GM23248 (cell line): ENCODE measurements around the gene NEMP2. TPM values are rescaled to one million over a fixed set of nuclear protein-coding genes. Genes with fewer than 3 reads are reported as not detected.

Source experiments
- DNase-seq: peaks from one replicate; pipeline ENCODE4 v3.0.0-alpha.2; 2015
- H2AFZ ChIP-seq: fragments of 200-600 bp; sonication (generic); 2 replicates; pipeline ENCODE4 v1.6.1; 2016; ENCODE audit warnings: antibody characterized with exemption
- H3F3A ChIP-seq: fragments of 200-600 bp; sonication (generic); 2 replicates; pipeline ENCODE4 v1.6.1; 2016; ENCODE audit warnings: mild to moderate bottlenecking, antibody characterized with exemption, mixed run types; ENCODE audit not compliant: insufficient read depth
- H3K27ac ChIP-seq: fragments of 200-600 bp; sonication (generic); 2 replicates; pipeline ENCODE4 v1.5.1; 2016; ENCODE audit warnings: mild to moderate bottlenecking
- H3K27me3 ChIP-seq: fragments of 200-600 bp; sonication (generic); replicated peaks from 2 replicates; pipeline ENCODE4 v1.6.1; 2016; ENCODE audit warnings: mild to moderate bottlenecking; ENCODE audit not compliant: insufficient read depth
- H3K36me3 ChIP-seq: fragments of 200-600 bp; sonication (generic); 2 replicates; pipeline ENCODE4 v1.6.1; 2016; ENCODE audit warnings: low read depth, mild to moderate bottlenecking
- H3K4me1 ChIP-seq: fragments of 200-600 bp; sonication (generic); 2 replicates; pipeline ENCODE4 v1.6.1; 2016; ENCODE audit warnings: mild to moderate bottlenecking; ENCODE audit not compliant: insufficient read depth
- H3K4me2 ChIP-seq: fragments of 200-600 bp; sonication (generic); one replicate; pipeline ENCODE4 v1.6.1; 2016; ENCODE audit warnings: mild to moderate bottlenecking; ENCODE audit not compliant: unreplicated experiment
- H3K4me3 ChIP-seq: fragments of 200-600 bp; sonication (generic); 2 replicates; pipeline ENCODE4 v1.5.1; 2016; ENCODE audit warnings: mild to moderate bottlenecking
- H3K79me2 ChIP-seq: fragments of 200-600 bp; sonication (generic); 2 replicates; pipeline ENCODE4 v1.6.1; 2016; ENCODE audit warnings: mild to moderate bottlenecking; ENCODE audit not compliant: insufficient read depth
- H3K9ac ChIP-seq: fragments of 200-600 bp; sonication (generic); 2 replicates; pipeline ENCODE4 v1.6.1; 2016; ENCODE audit warnings: mild to moderate bottlenecking
- H3K9me2 ChIP-seq: fragments of 200-600 bp; sonication (generic); 2 replicates; pipeline ENCODE4 v1.6.1; 2016; ENCODE audit warnings: mixed run types, mild to moderate bottlenecking, moderate library complexity; ENCODE audit not compliant: insufficient read depth
- H3K9me3 ChIP-seq: fragments of 200-600 bp; sonication (generic); one replicate; pipeline ENCODE4 v1.6.1; 2017; ENCODE audit warnings: low read depth
- H4K20me1 ChIP-seq: fragments of 200-600 bp; sonication (generic); 2 replicates; pipeline ENCODE4 v1.6.0; 2016; ENCODE audit not compliant: insufficient read depth
- EZH2 ChIP-seq: fragments of 200-600 bp; sonication (generic); IDR thresholded peaks from 2 replicates; pipeline ENCODE4 v1.6.1; 2018; ENCODE audit warnings: antibody characterized with exemption, mild to moderate bottlenecking; ENCODE audit not compliant: insufficient read depth, poor library complexity, severe bottlenecking
- EZH2phosphoT487 ChIP-seq: fragments of 200-600 bp; sonication (generic); IDR thresholded peaks from 2 replicates; pipeline ENCODE4 v1.6.1; 2018; ENCODE audit warnings: antibody characterized with exemption, moderate library complexity, mild to moderate bottlenecking, low read depth; ENCODE audit not compliant: insufficient read depth
- WGBS, 2 experiments: methylation state at CpG; one replicate each; pipeline ENCODE4 v1.1.6; 2015 to 2017; ENCODE audit warnings: low lambda C conversion rate in 2 of 2, low coverage in 1 of 2; ENCODE audit errors: missing lambda C conversion rate in 2 of 2; 5-methylcytosine and 5-hydroxymethylcytosine counted together
- in situ Hi-C: fragments of 300-500 bp; cut with MboI; formaldehyde crosslinking; loops from 2 replicates; pipeline ENCODE4 v1.15.0; 2020
- polyA plus RNA-seq: library from polyadenylated mRNA; unstranded; fragments of >200 nt; fragmentation: Nextera tagmentation; extraction: Ambion mirVana; gene quantifications from 2 replicates; pipeline ENCODE4 v1.2.1, GENCODE V29; 2016
- total RNA-seq: library from RNA; depleted of rRNA; stranded (reverse); fragments of >200 nt; shearing (Covaris generic); gene quantifications from 2 replicates; pipeline ENCODE4 v1.2.3, GENCODE V29; 2014

Gene NEMP2
- total and polyA plus RNA-seq, 2 experiments from 2014 or later = 2.7 to 3.8 TPM

- Histone ChIP-seq H3F3A (no peaks in the 10 kb centered on the region), H4K20me1 (no peaks in the 10 kb centered on the region), H3K9me2 (no peaks in the 10 kb centered on the region), H3K4me3 (no peak overlapping the region), H3K4me2 (no peak overlapping the region), H3K4me1 (no peaks in the 10 kb centered on the region), H3K27me3 (no peaks in the 10 kb centered on the region), H3K27ac (no peak overlapping the region), H3K79me2 (no peaks in the 10 kb centered on the region), H3K9me3 (no peaks in the 10 kb centered on the region), H3K36me3 (no peaks in the 10 kb centered on the region), H3K9ac (no peak overlapping the region), H2AFZ (no peak overlapping the region)
- WGBS, 2 experiments = 96 to 98% methylated on average over 3 of the region's 3 CpGs
- DNase-seq = no peak
- in situ Hi-C loops = no loop called here
- TF ChIP-seq EZH2 = no peak
- TF ChIP-seq EZH2phosphoT487 = no peak
Measured at GRCh38 chr2:190582019-190582418, 47.5 kb upstream of the NEMP2 start.

DNA sequence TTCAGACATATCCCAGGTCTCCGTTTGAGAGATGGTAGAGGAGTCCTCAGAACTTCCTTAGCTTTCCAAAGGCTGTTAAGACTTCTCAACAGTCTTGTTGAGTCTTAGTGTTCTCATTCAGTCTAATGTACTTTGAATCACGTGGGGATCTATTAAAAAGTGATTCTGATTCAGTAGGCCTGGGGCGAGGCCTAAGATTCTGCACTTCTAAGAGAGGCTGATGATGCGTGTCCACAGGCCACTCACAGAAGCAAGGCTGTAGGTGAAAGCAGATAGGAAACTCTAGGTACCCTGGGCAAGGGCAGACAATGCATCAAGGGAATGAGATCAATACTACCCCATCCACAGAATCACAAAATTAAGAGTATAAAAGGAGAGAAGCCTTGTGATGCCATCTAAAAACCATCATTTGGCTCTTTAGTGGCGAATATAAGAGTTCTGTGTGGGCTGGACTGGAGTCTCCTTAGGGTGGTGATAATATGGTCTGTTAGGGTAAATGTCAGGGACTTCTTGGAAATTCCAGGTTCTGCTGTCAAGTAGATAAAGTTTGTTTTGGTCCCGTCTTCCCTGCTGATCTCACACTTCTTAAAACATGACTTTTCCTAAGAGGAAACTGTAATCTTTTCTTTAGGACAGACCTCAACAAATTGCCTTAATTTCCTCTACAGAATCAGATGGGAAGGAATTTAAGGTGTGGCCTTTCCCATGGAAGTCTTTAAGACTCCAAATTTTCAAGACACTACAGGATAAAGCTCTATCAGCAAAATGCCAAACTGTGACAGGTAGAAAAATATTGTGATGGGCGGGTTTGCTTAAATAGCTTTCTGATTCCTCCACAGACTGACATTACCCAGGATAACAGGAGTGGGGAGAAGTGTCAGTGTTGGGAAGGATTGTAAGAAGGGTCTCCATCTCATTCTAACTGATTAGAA is 45.7 kb upstream of the NEMP2 start:
- no peak for DNase-seq
- H3K4me1 ChIP-seq = no peaks in the 10 kb centered on the region
- TF ChIP-seq EZH2phosphoT487 (no peak), EZH2 (no peak)
- 89 to 95% methylated on average over 7 of the region's 7 CpGs for WGBS, 2 experiments
- no peak overlapping the region for H2AFZ ChIP-seq
- H3K9me2 ChIP-seq = no peaks in the 10 kb centered on the region
- H3F3A ChIP-seq = no peaks in the 10 kb centered on the region
- H4K20me1 ChIP-seq = no peaks in the 10 kb centered on the region
- in situ Hi-C loops = no loop called here
- no peak overlapping the region for H3K4me3 ChIP-seq
- no peak overlapping the region for H3K27ac ChIP-seq
- H3K36me3 ChIP-seq = no peaks in the 10 kb centered on the region
- no peaks in the 10 kb centered on the region for H3K9me3 ChIP-seq
- no peaks in the 10 kb centered on the region for H3K79me2 ChIP-seq
- no peak overlapping the region for H3K9ac ChIP-seq
- no peaks in the 10 kb centered on the region for H3K27me3 ChIP-seq
- no peak overlapping the region for H3K4me2 ChIP-seq

DNA sequence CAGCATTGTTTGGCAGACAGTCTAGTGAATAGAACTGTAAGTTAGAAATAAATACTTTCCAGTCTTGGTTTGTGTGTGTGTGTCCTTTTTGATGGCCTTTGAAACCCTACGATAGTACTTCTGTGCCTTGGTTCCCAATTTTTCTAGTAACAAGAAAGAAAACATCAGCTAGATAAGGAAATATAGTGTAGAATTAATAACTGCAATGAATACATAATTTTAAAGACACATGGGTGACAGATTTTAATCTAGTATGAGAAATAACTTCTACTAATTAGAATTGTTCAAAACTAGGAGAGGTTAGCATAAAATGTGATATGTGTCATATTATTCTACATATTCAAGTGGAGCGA is 44.5 kb upstream of the NEMP2 start:
- no peak overlapping the region for H3K9ac ChIP-seq
- WGBS, 2 experiments = 76 to 80% methylated on average over 2 of the region's 2 CpGs
- H3F3A ChIP-seq = no peaks in the 10 kb centered on the region
- no peak for DNase-seq
- H3K27ac ChIP-seq = no peak overlapping the region
- H3K36me3 ChIP-seq = no peaks in the 10 kb centered on the region
- in situ Hi-C loops = no loop called here
- H3K9me2 ChIP-seq = no peaks in the 10 kb centered on the region
- no peaks in the 10 kb centered on the region for H3K27me3 ChIP-seq
- no peaks in the 10 kb centered on the region for H4K20me1 ChIP-seq
- H3K4me1 ChIP-seq = peaks cover 1% of the 10 kb centered on the region; the same call in 1 of the 2 replicates
- no peak overlapping the region for H2AFZ ChIP-seq
- no peaks in the 10 kb centered on the region for H3K9me3 ChIP-seq
- no peak overlapping the region for H3K4me3 ChIP-seq
- H3K79me2 ChIP-seq = no peaks in the 10 kb centered on the region
- no peak for TF ChIP-seq EZH2phosphoT487
- TF ChIP-seq EZH2 = no peak
- no peak overlapping the region for H3K4me2 ChIP-seq

DNA sequence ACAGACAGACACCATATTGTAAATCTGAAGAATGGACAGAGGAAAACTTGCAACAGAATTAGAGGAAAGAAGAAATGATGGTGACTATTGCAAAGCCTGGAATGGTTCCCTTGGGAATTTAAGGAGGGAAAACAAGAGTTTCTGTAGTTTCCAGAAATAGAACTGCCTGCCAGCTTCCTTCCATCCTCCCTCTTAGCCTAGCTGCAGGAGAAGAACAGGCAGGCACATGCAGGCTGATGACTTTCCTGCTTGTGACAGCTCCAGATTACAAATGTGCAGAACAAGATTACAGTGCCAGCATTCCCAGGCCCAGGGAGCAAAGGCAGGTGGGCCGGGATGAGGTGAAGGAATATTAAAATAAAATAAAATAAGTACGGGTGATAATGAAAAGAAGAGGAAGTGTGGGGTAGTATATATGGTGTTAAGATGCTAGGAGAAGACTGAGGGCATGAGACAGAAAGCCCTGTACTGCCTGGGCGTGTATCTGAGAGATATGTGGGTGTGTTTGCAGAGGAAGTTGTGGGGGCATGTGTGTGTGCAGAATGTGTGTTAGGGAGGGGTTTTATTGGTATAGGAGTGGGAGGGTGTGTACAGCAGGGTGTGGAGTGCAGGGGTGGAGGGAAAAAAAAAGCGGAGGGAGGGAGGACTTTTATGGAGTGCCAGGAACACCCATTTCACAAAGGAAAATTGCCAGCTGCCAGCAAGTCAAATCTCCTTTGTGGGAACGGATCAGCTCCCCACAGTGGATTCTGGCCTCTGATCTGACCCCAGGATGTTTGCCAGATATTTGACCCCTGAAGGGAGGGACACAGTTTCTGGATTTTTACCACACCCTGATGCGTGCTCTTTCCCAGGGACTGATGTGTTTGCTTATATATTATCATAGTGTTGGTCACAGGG is 43.9 kb upstream of the NEMP2 start:
- Histone ChIP-seq H3K9ac (no peak overlapping the region), H3K79me2 (no peaks in the 10 kb centered on the region), H3K27me3 (no peaks in the 10 kb centered on the region), H3K4me2 (no peak overlapping the region), H3K9me3 (no peaks in the 10 kb centered on the region), H3F3A (no peaks in the 10 kb centered on the region), H3K36me3 (no peaks in the 10 kb centered on the region), H3K4me1 (peaks cover 6% of the 10 kb centered on the region; the same call in 1 of the 2 replicates), H2AFZ (no peak overlapping the region), H3K9me2 (no peaks in the 10 kb centered on the region), H4K20me1 (no peaks in the 10 kb centered on the region), H3K27ac (no peak overlapping the region), H3K4me3 (no peak overlapping the region)
- DNase-seq = peak; percentile 31
- in situ Hi-C loops = no loop called here
- TF ChIP-seq EZH2phosphoT487 (no peak), EZH2 (no peak)
- WGBS, 2 experiments = 39 to 43% methylated on average over 6 of the region's 6 CpGs
